Measurements from ENCODE around the gene COL4A3.

Gene COL4A3

DNA sequence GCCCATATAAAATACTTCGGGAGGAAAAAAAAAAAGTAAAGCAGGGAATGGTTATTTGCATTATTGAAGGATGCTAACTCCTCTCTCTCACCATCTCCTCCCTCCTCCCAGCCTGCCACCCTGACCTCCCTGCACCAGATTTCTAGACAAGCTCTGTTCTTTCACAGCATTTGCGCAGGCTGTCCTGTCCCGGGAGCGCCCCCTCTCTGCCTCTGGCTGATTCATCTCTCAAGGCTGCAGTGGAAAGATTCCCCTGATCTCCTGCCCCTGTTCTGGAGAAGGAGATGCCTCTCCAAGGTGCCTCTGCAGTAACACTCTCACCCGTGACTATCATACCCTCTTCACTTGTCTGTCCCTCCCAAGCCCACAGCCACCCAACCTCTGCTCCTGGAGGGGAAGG is 38.9 kb upstream of the COL4A3 start:
- TF ChIP-seq, protein P1, sequence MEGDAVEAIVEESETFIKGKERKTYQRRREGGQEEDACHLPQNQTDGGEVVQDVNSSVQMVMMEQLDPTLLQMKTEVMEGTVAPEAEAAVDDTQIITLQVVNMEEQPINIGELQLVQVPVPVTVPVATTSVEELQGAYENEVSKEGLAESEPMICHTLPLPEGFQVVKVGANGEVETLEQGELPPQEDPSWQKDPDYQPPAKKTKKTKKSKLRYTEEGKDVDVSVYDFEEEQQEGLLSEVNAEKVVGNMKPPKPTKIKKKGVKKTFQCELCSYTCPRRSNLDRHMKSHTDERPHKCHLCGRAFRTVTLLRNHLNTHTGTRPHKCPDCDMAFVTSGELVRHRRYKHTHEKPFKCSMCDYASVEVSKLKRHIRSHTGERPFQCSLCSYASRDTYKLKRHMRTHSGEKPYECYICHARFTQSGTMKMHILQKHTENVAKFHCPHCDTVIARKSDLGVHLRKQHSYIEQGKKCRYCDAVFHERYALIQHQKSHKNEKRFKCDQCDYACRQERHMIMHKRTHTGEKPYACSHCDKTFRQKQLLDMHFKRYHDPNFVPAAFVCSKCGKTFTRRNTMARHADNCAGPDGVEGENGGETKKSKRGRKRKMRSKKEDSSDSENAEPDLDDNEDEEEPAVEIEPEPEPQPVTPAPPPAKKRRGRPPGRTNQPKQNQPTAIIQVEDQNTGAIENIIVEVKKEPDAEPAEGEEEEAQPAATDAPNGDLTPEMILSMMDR (IDR thresholded peaks at IDR 0.05; ENCODE audit: low read depth, low read length, missing control alignments), result peak; percentile 2
- H3K4me3 ChIP-seq (ENCODE audit: low read depth, low read length), result no peak overlapping the region
- DNase-seq (ENCODE audit: low read depth), result no peak

DNA sequence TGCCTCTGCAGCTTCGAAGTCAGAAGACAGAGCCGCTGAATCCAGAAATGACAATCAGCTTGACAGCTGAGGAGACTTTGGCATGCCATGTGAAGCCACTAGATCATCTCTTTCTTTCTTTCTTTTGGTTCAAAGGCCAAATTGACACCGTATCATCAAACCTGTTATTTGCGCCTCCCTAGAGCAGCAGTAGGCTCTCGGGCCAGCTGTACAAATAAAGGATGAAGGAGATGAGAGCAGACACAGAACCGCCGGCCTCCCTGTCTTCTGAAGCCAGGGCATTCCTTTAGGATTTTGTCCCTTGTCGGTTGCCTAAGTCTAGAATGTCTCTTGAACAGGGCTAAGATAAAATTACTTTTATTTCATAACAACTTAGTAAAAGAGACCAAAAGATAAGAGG is 37.2 kb upstream of the COL4A3 start:
- TF ChIP-seq, protein P1 (IDR thresholded peaks at IDR 0.05; ENCODE audit: low read depth, low read length, missing control alignments), result no peak
- no peak overlapping the region for H3K4me3 ChIP-seq (ENCODE audit: low read depth, low read length)
- no peak for DNase-seq (ENCODE audit: low read depth)

DNA sequence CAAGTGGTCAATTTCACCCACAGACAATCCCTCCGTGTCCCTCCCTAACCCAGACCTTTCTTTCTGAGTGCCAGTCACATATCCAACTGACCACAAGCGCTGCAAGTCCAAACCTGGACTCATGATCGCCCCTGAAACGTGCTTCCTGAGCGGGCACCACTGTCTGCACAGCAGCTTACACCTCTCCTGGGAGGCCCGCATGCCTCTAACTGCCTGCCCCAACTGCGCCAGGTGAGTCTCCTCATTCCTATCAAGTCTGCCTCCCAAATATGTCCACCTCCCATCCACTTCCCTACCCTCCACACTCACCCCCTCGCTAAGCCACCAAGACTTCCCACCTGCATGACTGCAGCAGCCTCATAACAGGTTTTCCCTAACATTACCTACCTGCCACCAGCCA is 33.8 kb upstream of the COL4A3 start:
- TF ChIP-seq, protein P1 (IDR thresholded peaks at IDR 0.05; ENCODE audit: low read depth, low read length, missing control alignments), result no peak
- DNase-seq (ENCODE audit: low read depth), result no peak
- H3K4me3 ChIP-seq (ENCODE audit: low read depth, low read length), result no peak overlapping the region

DNA sequence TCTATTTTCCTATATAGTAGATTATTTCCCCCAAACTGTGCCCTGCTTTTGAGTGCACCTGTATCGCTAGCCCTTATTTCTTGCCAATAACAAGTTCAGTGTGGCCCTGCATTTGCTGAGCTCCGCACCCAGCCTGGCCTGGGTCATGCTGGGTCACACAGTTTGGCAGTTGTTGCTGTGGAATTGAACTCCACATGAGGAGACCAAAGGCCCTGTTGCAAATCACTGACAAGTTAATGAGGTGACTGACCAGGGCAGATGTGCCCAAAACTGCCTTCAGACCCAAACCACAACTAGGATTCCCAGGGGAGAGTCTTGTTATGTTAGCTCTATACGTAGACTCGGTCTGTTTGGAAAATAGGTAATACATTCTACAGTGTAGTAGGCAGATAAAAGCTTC is 31.4 kb upstream of the COL4A3 start:
- DNase-seq (ENCODE audit: low read depth), result no peak
- no peak overlapping the region for H3K4me3 ChIP-seq (ENCODE audit: low read depth, low read length)
- TF ChIP-seq, protein P1 (IDR thresholded peaks at IDR 0.05; ENCODE audit: low read depth, low read length, missing control alignments), result no peak

DNA sequence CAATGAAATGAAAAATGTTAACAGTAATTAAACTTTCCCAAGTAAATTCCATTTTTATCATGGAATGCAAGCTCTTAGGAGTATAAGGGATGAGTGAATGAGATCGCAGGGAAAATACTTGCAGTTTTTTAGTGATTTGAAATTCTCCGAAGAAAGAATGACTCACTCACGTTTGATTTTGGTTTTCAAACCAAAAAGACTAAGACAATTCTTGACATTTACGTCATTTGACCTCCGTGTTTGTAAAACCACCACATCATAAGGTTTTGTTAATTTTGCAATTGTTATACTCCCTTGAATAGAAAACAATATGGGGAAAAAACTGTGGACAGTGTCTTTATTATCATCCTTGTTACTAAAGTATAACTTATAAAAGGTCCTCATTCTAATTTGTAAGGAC is 29.8 kb upstream of the COL4A3 start:
- DNase-seq (ENCODE audit: low read depth), result no peak
- TF ChIP-seq, protein P1 (IDR thresholded peaks at IDR 0.05; ENCODE audit: low read depth, low read length, missing control alignments), result no peak
- no peak overlapping the region for H3K4me3 ChIP-seq (ENCODE audit: low read depth, low read length)

DNA sequence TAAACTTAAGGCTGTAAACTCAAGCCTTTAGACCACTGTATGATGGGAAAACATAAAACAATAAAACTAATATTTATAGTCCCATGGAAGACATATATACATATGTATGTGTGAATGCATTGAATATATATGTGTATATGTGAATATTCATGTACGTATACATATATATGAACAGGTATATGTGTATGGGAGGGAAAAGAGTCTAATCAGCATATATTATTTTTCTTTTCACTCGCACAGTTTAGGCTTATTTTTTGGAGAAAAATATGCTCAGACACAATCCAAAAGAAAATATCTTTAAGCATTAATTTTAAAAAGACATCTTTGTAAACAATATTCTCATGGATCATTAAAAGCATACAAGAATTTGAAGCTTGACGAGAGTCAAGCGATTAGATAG is 23.1 kb upstream of the COL4A3 start:
- no peak overlapping the region for H3K4me3 ChIP-seq (ENCODE audit: low read depth, low read length)
- TF ChIP-seq, protein P1 (IDR thresholded peaks at IDR 0.05; ENCODE audit: low read depth, low read length, missing control alignments), result no peak
- DNase-seq (ENCODE audit: low read depth), result no peak

DNA sequence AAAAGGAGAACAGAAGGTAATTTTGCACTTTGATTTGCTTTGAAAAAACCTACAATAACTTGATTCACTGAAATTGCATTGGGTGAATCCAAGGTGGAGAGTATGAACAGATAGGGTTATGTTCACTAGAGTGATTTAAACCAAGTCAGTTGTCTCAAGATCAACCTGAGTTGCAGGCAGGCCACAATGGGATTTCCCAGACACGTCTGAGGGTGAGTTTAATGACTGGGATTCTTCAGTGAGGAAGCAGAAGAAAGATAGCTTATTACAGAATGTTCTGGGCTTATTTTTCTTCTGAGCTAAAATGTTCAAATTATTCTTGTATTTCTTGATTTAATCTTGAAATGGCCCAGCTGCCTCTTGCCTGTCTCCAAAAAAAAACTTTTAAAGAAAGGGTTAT is 20.5 kb upstream of the COL4A3 start:
- H3K4me3 ChIP-seq (ENCODE audit: low read depth, low read length), result no peak overlapping the region
- TF ChIP-seq, protein P1 (IDR thresholded peaks at IDR 0.05; ENCODE audit: low read depth, low read length, missing control alignments), result no peak
- no peak for DNase-seq (ENCODE audit: low read depth)
